Fibroblast of pulmonary artery (primary cell): ENCODE results near the gene OLFML1.

Experiments
- DNase-seq: peaks from one replicate; pipeline ENCODE4 v3.0.0-alpha.2; 2010; ENCODE audit warnings: low read depth
- H3K4me3 ChIP-seq: replicated peaks from 2 replicates; pipeline ENCODE4 v1.5.1; 2011; ENCODE audit warnings: low read depth, mild to moderate bottlenecking, control low read depth, low read length, moderate library complexity
- CTCF ChIP-seq: IDR thresholded peaks from 2 replicates; pipeline ENCODE4 v1.5.1; 2011; ENCODE audit warnings: mild to moderate bottlenecking, control low read depth, low read length, inconsistent platforms; ENCODE audit errors: missing control alignments

Gene OLFML1

GRCh38 chr11:7471071-7471470, 14.2 kb upstream of the OLFML1 start:
- H3K4me3 ChIP-seq, result no peak overlapping the region
- no peak for DNase-seq
- TF ChIP-seq CTCF, result no peak

- H3K4me3 ChIP-seq, result no peak overlapping the region
- no peak for TF ChIP-seq CTCF
- no peak for DNase-seq
Measured at GRCh38 chr11:7473717-7474116, 11.6 kb upstream of the OLFML1 start.

- no peak for TF ChIP-seq CTCF
- DNase-seq, result peak; percentile 43
- no peak overlapping the region for H3K4me3 ChIP-seq
Measured at GRCh38 chr11:7480113-7480512, 5.2 kb upstream of the OLFML1 start.

- DNase-seq, result no peak
- TF ChIP-seq CTCF, result no peak
Measured at GRCh38 chr11:7484131-7484530, 1.2 kb upstream of the OLFML1 start.

GRCh38 chr11:7484645-7485044, 661 bp upstream of the OLFML1 start:
- H3K4me3 ChIP-seq, result no peak overlapping the region
- no peak for TF ChIP-seq CTCF
- DNase-seq, result no peak

More at GRCh38 chr11:7484131-7484530, 1.2 kb upstream of the OLFML1 start:
- H3K4me3 ChIP-seq, result no peak overlapping the region

GRCh38 chr11:7486098-7486780, 933 bp downstream of the OLFML1 start:
- H3K4me3 ChIP-seq, result no peak overlapping the region
- no peak for DNase-seq
- no peak for TF ChIP-seq CTCF

- no peak for DNase-seq
- no peak overlapping the region for H3K4me3 ChIP-seq
- TF ChIP-seq CTCF, result no peak
Measured at GRCh38 chr11:7486781-7487140, 1.5 kb downstream of the OLFML1 start.
